ENCODE data around the gene ACER2.

Gene ACER2

GRCh38 chr9:19490269-19490668 is 81.5 kb downstream of the ACER2 start:
- FAIRE-seq, result no peak

- FAIRE-seq, result no peak
Observed at GRCh38 chr9:19490828-19491227, 82.0 kb downstream of the ACER2 start.

GRCh38 chr9:19492775-19493173 is 84.0 kb downstream of the ACER2 start:
- no peak for FAIRE-seq

GRCh38 chr9:19493174-19493811 is 84.5 kb downstream of the ACER2 start:
- FAIRE-seq, result no peak

GRCh38 chr9:19493876-19494275 is 85.1 kb downstream of the ACER2 start:
- no peak for FAIRE-seq

- no peak for FAIRE-seq
Observed at GRCh38 chr9:19495186-19496028, 86.6 kb downstream of the ACER2 start.

- no peak for FAIRE-seq
Observed at GRCh38 chr9:19496321-19497050, 87.7 kb downstream of the ACER2 start.

- no peak for FAIRE-seq
Observed at GRCh38 chr9:19497276-19497675, 88.5 kb downstream of the ACER2 start.

- no peak for FAIRE-seq
Observed at GRCh38 chr9:19498015-19498414, 89.2 kb downstream of the ACER2 start.
